ENCODE data around the gene MYRF.

DNA sequence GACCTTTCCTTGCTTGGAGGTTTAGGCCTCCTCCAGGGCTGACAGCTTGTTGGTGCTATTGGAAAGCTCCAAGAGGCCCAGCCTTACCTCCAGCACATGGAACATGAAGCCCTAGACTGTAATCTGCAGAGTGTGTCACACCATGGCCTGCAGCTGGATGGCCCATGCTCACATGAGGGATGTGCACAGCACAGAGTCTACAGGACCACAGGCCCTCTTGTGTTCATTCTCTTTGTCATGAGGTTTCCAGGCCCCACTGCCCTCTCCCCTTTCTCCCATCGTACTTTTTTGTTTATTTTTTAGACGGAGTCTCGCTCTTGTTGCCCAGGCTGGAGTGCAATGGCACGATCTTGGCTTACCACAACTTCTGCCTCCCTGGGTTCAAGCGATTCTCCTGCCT, 54.3 kb downstream of the MYRF start:
- TF ChIP-seq, protein P1, sequence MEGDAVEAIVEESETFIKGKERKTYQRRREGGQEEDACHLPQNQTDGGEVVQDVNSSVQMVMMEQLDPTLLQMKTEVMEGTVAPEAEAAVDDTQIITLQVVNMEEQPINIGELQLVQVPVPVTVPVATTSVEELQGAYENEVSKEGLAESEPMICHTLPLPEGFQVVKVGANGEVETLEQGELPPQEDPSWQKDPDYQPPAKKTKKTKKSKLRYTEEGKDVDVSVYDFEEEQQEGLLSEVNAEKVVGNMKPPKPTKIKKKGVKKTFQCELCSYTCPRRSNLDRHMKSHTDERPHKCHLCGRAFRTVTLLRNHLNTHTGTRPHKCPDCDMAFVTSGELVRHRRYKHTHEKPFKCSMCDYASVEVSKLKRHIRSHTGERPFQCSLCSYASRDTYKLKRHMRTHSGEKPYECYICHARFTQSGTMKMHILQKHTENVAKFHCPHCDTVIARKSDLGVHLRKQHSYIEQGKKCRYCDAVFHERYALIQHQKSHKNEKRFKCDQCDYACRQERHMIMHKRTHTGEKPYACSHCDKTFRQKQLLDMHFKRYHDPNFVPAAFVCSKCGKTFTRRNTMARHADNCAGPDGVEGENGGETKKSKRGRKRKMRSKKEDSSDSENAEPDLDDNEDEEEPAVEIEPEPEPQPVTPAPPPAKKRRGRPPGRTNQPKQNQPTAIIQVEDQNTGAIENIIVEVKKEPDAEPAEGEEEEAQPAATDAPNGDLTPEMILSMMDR (optimal IDR thresholded peaks at IDR 0.05 in 1 of 3, IDR thresholded peaks at IDR 0.05 in 1 of 3, conservative IDR thresholded peaks at IDR 0.05 in 1 of 3; ENCODE audit: extremely low read depth in 1 of 3, insufficient read depth in 2 of 3, low read length in 3 of 3): no peak
- TF ChIP-seq EZH2 (IDR thresholded peaks at IDR 0.05; ENCODE audit: low read length): no peak

Data from keratinocyte (primary cell).